Measurements from ENCODE around the gene ZBTB32. TPM values are rescaled to one million over a fixed set of nuclear protein-coding genes. Genes with fewer than 3 reads are reported as not detected.
A peak's percentile ranks its signal among the peaks of the same experiment; 100 is the strongest.

ZBTB32 gene
- total RNA-seq, 1 donor from 2014 or later = not detected

DNA sequence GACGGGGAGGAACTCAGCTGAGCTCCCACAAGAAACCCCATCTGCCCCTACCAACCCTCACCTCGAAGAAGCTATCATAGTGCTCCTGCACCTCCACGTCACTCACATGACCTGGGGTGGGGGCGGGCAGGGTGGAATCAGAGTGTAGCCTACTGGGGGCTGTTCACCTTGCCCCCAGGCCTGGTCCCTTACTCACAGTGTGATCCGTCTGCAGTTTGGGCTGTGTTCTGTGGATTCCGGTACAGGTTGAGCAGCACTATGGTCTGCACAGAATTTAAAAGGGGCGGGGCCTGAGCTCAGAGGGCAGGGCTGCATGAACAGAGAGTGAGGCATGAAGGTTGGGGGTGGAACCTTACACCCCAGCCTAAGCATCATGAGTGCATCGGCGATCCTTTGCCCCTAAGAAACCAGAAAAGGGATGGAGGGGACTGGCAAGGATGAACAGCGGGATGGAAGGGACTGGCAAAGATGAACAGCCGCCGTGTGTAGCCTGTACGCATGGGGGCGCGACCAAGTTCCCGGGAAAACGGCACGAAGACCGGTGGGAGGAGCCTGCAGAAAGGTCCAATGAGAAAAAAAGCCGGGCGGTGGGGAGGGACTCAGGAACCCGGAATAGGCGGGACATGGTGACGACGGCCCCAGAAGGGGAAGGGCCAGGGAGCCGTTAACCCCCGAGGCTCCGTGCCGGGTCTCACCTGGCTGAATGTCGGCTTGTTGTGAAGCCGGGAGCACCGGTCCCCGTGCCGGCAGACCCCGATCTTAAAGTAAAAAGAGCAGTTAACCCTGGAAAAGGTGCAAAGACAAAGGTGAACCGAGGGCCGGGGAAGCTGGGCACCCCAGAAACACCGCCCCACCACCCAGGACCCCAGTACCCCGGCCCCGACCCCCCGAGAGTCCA lies 40.3 kb downstream of the ZBTB32 start:
- H3K27me3 Mint-ChIP-seq (ENCODE audit: insufficient read depth, low read depth) = peaks cover 13% of the 10 kb centered on the region
- H3K9me3 Mint-ChIP-seq = no peaks in the 10 kb centered on the region
- Histone ChIP-seq H4K20me1 (ENCODE audit: low read depth) (peaks cover 6% of the 10 kb centered on the region), H3K27ac (peak overlapping the region; percentile 96), H3K27me3 (no peaks in the 10 kb centered on the region), H3K4me1 (peaks cover 9% of the 10 kb centered on the region), H3K36me3 (no peaks in the 10 kb centered on the region), H3K4me3 (peak overlapping the region; percentile 87), H3K9ac (peak overlapping the region; percentile 73), H2AFZ (replicated peaks) (peak overlapping the region; percentile 81), H3K79me2 (ENCODE audit: low read depth) (peaks cover 13% of the 10 kb centered on the region), H3K9me3 (ENCODE audit: low read depth) (no peaks in the 10 kb centered on the region), H3F3A (ENCODE audit: low read depth) (peaks cover 42% of the 10 kb centered on the region), H3K4me2 (peak overlapping the region; percentile 75)
- peaks cover 3% of the 10 kb centered on the region for H3K36me3 Mint-ChIP-seq
- TF ChIP-seq, protein P1, sequence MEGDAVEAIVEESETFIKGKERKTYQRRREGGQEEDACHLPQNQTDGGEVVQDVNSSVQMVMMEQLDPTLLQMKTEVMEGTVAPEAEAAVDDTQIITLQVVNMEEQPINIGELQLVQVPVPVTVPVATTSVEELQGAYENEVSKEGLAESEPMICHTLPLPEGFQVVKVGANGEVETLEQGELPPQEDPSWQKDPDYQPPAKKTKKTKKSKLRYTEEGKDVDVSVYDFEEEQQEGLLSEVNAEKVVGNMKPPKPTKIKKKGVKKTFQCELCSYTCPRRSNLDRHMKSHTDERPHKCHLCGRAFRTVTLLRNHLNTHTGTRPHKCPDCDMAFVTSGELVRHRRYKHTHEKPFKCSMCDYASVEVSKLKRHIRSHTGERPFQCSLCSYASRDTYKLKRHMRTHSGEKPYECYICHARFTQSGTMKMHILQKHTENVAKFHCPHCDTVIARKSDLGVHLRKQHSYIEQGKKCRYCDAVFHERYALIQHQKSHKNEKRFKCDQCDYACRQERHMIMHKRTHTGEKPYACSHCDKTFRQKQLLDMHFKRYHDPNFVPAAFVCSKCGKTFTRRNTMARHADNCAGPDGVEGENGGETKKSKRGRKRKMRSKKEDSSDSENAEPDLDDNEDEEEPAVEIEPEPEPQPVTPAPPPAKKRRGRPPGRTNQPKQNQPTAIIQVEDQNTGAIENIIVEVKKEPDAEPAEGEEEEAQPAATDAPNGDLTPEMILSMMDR (IDR thresholded peaks at IDR 0.05) = peak; percentile 55
- TF ChIP-seq EZH2 (IDR thresholded peaks at IDR 0.05) = no peak
- H3K4me3 Mint-ChIP-seq = peak overlapping the region; percentile 96
- peaks cover 47% of the 10 kb centered on the region for H3K4me1 Mint-ChIP-seq
- H3K27ac Mint-ChIP-seq = peak overlapping the region; percentile 94
- DNase-seq (ENCODE audit: low spot score) = peak; percentile 99

DNA sequence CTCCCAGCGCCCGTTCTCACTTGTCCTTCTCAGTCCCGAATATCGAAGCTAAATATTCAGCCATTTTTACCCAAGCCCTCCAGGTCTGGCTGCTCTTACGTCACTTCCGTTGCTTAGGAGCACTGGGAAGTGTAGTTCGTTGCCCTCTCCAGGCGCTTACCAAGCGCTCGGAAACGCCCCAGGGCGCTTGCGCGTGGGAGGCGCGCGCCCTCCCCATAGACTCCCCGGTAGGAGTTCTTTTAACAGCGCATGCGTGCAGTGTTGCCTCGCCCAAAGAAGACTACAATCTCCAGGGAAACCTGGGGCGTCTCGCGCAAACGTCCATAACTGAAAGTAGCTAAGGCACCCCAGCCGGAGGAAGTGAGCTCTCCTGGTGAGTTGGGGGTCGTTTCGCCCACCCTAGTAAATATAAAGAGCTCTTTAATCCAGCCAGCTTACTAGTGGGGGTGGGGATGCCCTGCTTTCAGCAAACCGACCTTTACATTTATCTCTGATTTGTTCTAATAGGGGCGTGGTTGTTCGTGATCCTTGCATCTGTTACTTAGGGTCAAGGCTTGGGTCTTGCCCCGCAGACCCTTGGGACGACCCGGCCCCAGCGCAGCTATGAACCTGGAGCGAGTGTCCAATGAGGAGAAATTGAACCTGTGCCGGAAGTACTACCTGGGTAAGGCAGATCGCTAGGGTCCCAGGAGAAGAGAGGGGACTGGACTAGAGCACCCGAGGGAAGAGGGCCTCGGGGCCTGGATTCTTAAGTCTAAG lies 41.1 kb downstream of the ZBTB32 start, which contains the start of the genes PSENEN and U2AF1L4:
Gene PSENEN (plus strand): TSS at position 324 of the 759 bp plus-strand sequence. CDS start 280 bp downstream, at position 604.
Gene U2AF1L4 (minus strand): TSS at position 91 of the 759 bp plus-strand sequence. CDS start 27 bp downstream, at position 64.
- Histone ChIP-seq H3K9ac (peak within 1 kb of the TSS; percentile 73), H3K27me3 (no peaks in the 10 kb centered on the region), H3K4me1 (peaks cover 5% of the 10 kb centered on the region), H3F3A (ENCODE audit: low read depth) (peaks cover 35% of the 10 kb centered on the region), H3K4me3 (peak within 1 kb of the TSS; percentile 87), H3K79me2 (ENCODE audit: low read depth) (peaks cover 13% of the 10 kb centered on the region), H4K20me1 (ENCODE audit: low read depth) (no peaks in the 10 kb centered on the region), H3K9me3 (ENCODE audit: low read depth) (no peaks in the 10 kb centered on the region), H3K36me3 (no peaks in the 10 kb centered on the region), H2AFZ (replicated peaks) (peak within 1 kb of the TSS; percentile 81), H3K4me2 (peak within 1 kb of the TSS; percentile 88), H3K27ac (peak within 1 kb of the TSS; percentile 96)
- peaks cover 3% of the 10 kb centered on the region for H3K36me3 Mint-ChIP-seq
- H3K9me3 Mint-ChIP-seq = no peaks in the 10 kb centered on the region
- H3K27ac Mint-ChIP-seq = peak within 1 kb of the TSS; percentile 94
- peak within 1 kb of the TSS; percentile 96 for H3K4me3 Mint-ChIP-seq
- H3K27me3 Mint-ChIP-seq (ENCODE audit: insufficient read depth, low read depth) = peaks cover 12% of the 10 kb centered on the region
- TF ChIP-seq EZH2 (IDR thresholded peaks at IDR 0.05) = no peak
- no peak for TF ChIP-seq EZH2phosphoT487 (IDR thresholded peaks at IDR 0.05)
- TF ChIP-seq, protein P1 (IDR thresholded peaks at IDR 0.05) = no peak
- peaks cover 47% of the 10 kb centered on the region for H3K4me1 Mint-ChIP-seq
- DNase-seq (ENCODE audit: low spot score) = peak; percentile 100

DNA sequence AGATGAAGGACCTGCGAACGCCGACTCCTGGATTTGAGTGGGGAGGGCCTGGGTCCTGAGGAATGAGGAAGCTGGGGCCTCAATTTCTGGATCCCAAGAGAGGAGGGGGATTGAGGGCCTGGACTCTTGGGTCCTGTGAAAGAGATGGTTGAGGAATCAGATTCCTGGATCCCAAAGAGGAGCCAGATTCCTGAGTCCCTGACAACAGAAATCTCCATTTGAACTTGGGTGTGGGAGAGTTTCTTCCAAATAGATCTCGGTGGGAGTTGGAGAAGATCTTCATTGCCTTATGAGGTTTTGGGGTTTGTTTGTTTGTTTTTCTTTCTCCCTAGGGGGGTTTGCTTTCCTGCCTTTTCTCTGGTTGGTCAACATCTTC lies 41.7 kb downstream of the ZBTB32 start:
- peak overlapping the region; percentile 68 for H3K9ac ChIP-seq
- no peaks in the 10 kb centered on the region for H3K36me3 ChIP-seq
- H4K20me1 ChIP-seq (ENCODE audit: low read depth) = no peaks in the 10 kb centered on the region
- Mint-ChIP-seq H3K9me3 (no peaks in the 10 kb centered on the region), H3K4me3 (peak overlapping the region; percentile 96), H3K4me1 (peaks cover 42% of the 10 kb centered on the region), H3K27ac (peak overlapping the region; percentile 94), H3K27me3 (ENCODE audit: insufficient read depth, low read depth) (peaks cover 10% of the 10 kb centered on the region), H3K36me3 (peaks cover 3% of the 10 kb centered on the region)
- DNase-seq (ENCODE audit: low spot score) = no peak
- no peak for TF ChIP-seq EZH2 (IDR thresholded peaks at IDR 0.05)
- H3K4me2 ChIP-seq = peak overlapping the region; percentile 88
- H3F3A ChIP-seq (ENCODE audit: low read depth) = peaks cover 30% of the 10 kb centered on the region
- H3K4me1 ChIP-seq = peaks cover 5% of the 10 kb centered on the region
- no peak overlapping the region for H2AFZ ChIP-seq (replicated peaks)
- peaks cover 13% of the 10 kb centered on the region for H3K79me2 ChIP-seq (ENCODE audit: low read depth)
- no peak overlapping the region for H3K27ac ChIP-seq
- no peaks in the 10 kb centered on the region for H3K9me3 ChIP-seq (ENCODE audit: low read depth)
- H3K4me3 ChIP-seq = peak overlapping the region; percentile 87
- H3K27me3 ChIP-seq = no peaks in the 10 kb centered on the region
